ENCODE measurements around the gene TGM1. TPM values are rescaled to one million over a fixed set of nuclear protein-coding genes. Genes with fewer than 3 reads are reported as not detected.

Gene TGM1
- total and polyA plus RNA-seq, 12 donors, result 0.28 to 2.7 (median 0.89) TPM; not detected in 1

DNA sequence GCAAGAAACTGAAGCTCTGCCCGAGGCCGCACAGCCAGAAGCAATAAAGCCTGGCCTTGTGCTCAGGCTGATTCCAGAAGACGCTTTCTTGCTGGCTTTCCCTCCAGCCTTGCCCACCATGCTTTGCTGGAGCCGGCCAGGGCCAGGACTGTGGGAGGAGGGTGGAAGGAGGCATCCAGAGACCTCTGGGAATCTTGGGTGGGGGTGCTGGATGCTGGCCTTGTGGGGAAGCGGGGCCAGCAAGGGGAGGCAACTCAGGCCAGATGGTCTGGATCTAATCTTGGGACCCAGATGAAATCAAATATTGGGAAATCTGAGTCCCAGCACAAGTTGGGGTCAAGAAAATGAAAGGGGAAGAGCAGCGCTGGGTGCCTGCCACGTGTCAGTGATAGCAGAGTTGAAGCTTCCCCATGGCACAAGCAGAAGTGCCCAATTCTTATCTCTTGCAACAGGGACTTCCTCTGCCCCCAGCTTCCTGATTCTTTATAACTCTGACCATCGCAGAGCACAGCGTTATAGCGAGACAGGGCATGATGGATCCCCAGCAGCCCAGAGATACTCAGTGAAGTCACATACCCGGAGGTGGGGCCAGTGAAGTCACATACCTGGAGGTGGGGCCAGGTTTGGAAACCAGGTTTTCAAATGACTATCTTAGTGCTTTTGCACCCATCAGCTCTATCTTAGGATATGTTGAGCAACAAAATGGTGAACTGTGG is 14.8 kb upstream of the TGM1 start:
- WGBS, 4 donors, result 60 to 81% (median 76%) methylated on average over 11 of the region's 11 CpGs

DNA sequence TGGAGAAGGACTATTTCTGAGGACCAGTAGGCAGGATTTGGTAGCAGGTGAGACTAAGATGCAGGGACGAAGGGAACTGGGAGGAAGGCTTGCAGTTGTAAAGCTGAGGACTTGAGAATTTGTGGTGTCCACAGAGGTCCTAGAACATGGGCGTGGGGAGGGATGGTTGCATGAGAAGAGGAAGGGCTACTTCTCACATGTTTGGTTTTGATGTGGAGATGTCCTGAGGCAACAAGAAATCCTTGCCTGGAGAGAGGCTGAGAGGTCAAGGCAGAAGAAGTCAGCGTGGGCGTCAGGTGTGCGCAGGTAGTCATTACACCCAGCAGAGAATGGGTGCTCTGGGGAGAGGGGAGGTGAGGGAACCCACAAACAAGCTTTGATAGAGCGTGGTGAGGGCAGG is 14.1 kb upstream of the TGM1 start:
- no peak for TF ChIP-seq POLR2A (IDR thresholded peaks at IDR 0.05)
- TF ChIP-seq, protein P1, sequence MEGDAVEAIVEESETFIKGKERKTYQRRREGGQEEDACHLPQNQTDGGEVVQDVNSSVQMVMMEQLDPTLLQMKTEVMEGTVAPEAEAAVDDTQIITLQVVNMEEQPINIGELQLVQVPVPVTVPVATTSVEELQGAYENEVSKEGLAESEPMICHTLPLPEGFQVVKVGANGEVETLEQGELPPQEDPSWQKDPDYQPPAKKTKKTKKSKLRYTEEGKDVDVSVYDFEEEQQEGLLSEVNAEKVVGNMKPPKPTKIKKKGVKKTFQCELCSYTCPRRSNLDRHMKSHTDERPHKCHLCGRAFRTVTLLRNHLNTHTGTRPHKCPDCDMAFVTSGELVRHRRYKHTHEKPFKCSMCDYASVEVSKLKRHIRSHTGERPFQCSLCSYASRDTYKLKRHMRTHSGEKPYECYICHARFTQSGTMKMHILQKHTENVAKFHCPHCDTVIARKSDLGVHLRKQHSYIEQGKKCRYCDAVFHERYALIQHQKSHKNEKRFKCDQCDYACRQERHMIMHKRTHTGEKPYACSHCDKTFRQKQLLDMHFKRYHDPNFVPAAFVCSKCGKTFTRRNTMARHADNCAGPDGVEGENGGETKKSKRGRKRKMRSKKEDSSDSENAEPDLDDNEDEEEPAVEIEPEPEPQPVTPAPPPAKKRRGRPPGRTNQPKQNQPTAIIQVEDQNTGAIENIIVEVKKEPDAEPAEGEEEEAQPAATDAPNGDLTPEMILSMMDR (IDR thresholded peaks at IDR 0.05), result no peak

More for the DNA sequence above, 14.8 kb upstream of the TGM1 start:
- Histone ChIP-seq H3K9me3 (replicated peaks in 1 of 3) (no peaks in the 10 kb centered on the region), H3K36me3 (replicated peaks in 1 of 2) (no peaks in the 10 kb centered on the region), H3K27ac (peak overlapping the region in 2 of 5 donors; percentile 26 to 42), H3K4me1 (replicated peaks in 1 of 2) (peaks cover 0 to 16% of the 10 kb centered on the region in 2 donors), H3K27me3 (no peaks in the 10 kb centered on the region), H3K4me3 (no peak overlapping the region)
- no peak for TF ChIP-seq POLR2A (IDR thresholded peaks at IDR 0.05)
- TF ChIP-seq, protein P1 (IDR thresholded peaks at IDR 0.05), result no peak
- peak in 4 of 7 donors; percentile 26 to 62 (median 44) for DNase-seq
- intact Hi-C loops (cut with DNase I), result no loop called here

DNA sequence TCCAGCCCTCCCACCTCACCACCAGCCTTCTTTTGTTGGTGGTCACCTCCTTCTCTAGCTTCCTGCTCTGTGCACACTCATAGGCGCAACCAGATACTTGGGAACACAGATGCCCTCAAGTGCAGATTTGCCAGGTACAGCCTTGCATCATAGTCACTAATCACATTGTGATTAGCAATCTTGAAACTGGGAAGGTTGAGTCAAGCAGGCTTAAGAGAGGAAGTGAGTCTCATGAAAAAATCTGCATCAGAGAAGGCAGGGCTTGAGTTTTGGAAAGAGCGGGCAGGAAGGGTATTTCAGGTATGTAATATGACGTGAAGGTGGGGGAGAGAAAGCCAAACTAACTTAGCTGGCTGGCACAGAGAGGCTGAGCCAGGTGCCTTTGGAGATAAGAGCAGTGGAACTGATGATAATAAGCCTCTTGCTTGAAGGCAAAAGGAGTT is 11.1 kb upstream of the TGM1 start:
- WGBS, 4 donors, result 61 to 81% (median 79%) methylated on average over 3 of the region's 3 CpGs
- no peaks in the 10 kb centered on the region for H3K9me3 ChIP-seq (replicated peaks in 1 of 3)
- peak overlapping the region in 1 of 5 donors; percentile 29 for H3K27ac ChIP-seq
- peak in 1 of 7 donors; percentile 72 for DNase-seq
- TF ChIP-seq, protein P1 (IDR thresholded peaks at IDR 0.05), result no peak
- no peak for TF ChIP-seq POLR2A (IDR thresholded peaks at IDR 0.05)
- intact Hi-C loops (cut with DNase I), result no loop called here
- no peaks in the 10 kb centered on the region for H3K36me3 ChIP-seq (replicated peaks in 1 of 2)
- peaks cover 5 to 22% of the 10 kb centered on the region in 2 donors for H3K4me1 ChIP-seq (replicated peaks in 1 of 2)
- no peak overlapping the region for H3K4me3 ChIP-seq
- H3K27me3 ChIP-seq, result no peaks in the 10 kb centered on the region

More for the DNA sequence above, 14.1 kb upstream of the TGM1 start:
- H3K4me3 ChIP-seq, result no peak overlapping the region
- H3K4me1 ChIP-seq (replicated peaks in 1 of 2), result peaks cover under 1 to 22% of the 10 kb centered on the region in 2 donors
- no peaks in the 10 kb centered on the region for H3K9me3 ChIP-seq (replicated peaks in 1 of 3)
- 80 to 87% (median 85%) methylated on average over 6 of the region's 6 CpGs for WGBS, 4 donors
- intact Hi-C loops (cut with DNase I), result no loop called here
- no peaks in the 10 kb centered on the region for H3K36me3 ChIP-seq (replicated peaks in 1 of 2)
- peak overlapping the region in 2 of 5 donors; percentile 26 to 42 for H3K27ac ChIP-seq
- no peak for DNase-seq
- no peaks in the 10 kb centered on the region for H3K27me3 ChIP-seq

DNA sequence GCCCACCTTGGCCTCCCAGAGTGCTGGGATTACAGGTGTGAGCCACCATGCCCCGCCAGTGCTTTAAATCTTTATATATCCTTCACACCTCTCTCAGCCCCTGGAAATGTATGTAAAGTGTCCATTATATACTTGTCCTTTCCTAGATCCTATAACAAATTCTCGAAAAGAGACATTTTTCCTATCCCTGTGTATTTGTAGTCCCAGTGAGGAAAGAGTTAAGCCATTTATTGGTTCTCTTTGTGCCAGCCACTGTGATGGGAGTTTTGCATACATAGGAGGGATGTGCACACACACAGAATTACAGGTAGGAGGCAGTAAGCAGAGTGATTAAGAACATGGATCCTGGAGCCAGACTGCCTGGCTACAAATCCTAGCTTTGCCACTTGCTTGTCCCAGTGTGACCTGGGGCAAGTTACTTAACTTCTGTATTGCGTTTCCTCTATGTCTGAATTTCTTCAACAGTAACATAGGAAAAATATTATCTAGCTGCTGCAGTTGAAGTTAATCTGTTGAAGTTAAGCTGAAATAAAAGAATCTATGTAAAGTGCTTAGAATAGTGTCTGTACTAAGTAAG is 10.5 kb upstream of the TGM1 start:
- DNase-seq, result no peak
- peaks cover 5 to 22% of the 10 kb centered on the region in 2 donors for H3K4me1 ChIP-seq (replicated peaks in 1 of 2)
- peak overlapping the region in 1 of 5 donors; percentile 29 for H3K27ac ChIP-seq

More for the DNA sequence above, 10.5 kb upstream of the TGM1 start:
- H3K27me3 ChIP-seq, result no peaks in the 10 kb centered on the region
- intact Hi-C loops (cut with DNase I), result no loop called here
- no peaks in the 10 kb centered on the region for H3K36me3 ChIP-seq (replicated peaks in 1 of 2)
- TF ChIP-seq, protein P1 (IDR thresholded peaks at IDR 0.05), result no peak
- WGBS, 4 donors, result 47 to 83% (median 74%) methylated on average over 3 of the region's 3 CpGs
- no peak overlapping the region for H3K4me3 ChIP-seq
- H3K9me3 ChIP-seq (replicated peaks in 1 of 3), result no peaks in the 10 kb centered on the region
